GM12892 (cell line): ENCODE data around the gene TOM1L2.

ENCODE experiments used
- POLR2A ChIP-seq: IDR thresholded peaks from 2 replicates; pipeline ENCODE4 v1.6.1; 2011; ENCODE audit warnings: low read depth, low read length, control low read depth
- POLR2AphosphoS5 ChIP-seq: IDR thresholded peaks from 2 replicates; pipeline ENCODE4 v1.6.1; 2011; ENCODE audit warnings: low read depth, low read length, control low read depth
- TAF1 ChIP-seq: IDR thresholded peaks from 2 replicates; pipeline ENCODE4 v1.6.1; 2011; ENCODE audit warnings: low read depth, mild to moderate bottlenecking, control low read depth, low read length, borderline replicate concordance

GRCh38 chr17:17849845-17850373, 122.3 kb downstream of the TOM1L2 start:
- TF ChIP-seq POLR2A (no peak), TAF1 (no peak), POLR2AphosphoS5 (no peak)
